ENCODE results near the gene LHFPL6. TPM values are rescaled to one million over a fixed set of nuclear protein-coding genes. Genes with fewer than 3 reads are reported as not detected.
"Not testable (repeated sequence)": the region's sequence is repeated elsewhere in the genome, so short reads cannot be mapped to it uniquely, and the experiment has no call there.

LHFPL6 gene
- total RNA-seq, 6 experiments from 2014 or later, result 57.5 to 75.3 (median 61.4) TPM

DNA sequence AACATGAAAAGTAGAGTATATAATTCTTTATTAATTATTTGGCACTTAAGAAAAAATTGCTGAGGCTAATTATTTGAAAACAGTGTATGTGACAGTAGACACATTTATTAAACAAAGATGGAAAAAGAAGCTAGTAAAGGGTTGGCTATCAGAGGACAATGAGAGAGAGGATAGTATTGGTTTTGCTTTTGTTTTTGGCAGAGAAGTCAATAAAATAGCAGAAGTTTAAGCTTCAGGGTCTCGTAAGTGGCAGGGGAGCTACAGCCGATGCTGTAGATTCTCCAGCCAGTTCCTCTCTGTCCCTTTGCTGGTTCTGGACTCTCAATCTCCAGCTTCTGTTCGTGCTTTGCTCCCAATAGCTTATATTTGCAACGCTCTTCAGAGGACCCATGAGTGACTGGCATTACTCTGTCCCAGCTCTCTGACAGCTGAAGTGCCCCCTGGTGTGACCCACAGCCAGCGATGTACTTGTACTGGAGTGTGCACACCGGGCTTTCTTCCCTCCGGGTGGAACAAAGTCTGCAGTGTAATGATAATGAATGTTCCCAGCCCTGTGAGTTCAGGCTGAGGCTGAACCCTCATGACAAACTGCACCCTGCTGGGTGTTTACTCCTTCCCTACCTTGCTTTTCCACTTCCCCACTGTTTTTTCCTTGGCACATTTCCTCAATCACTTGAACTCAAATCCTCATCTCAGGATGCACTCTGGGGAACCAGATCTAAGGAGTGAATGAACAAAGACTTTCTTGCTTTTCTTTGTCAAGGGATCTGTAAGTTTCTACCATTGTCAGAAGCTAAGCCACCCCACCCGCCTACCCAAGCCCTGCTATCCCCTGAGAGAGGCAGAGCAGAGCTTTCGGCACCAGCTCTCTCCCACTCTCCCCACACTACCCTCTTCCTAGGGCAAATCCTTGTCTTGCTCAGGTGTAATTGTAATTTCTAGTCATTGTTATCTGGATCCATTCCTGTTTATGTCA is 254.8 kb downstream of the LHFPL6 start:
- no peak for DNase-seq
- H3K27me3 Mint-ChIP-seq (ENCODE audit: insufficient read depth), result peaks cover 2% of the 10 kb centered on the region; the same call in 1 of the 2 replicates
- no peak overlapping the region for H3K27ac Mint-ChIP-seq
- peaks cover 12% of the 10 kb centered on the region; the same call in 1 of the 2 replicates for H3K4me1 Mint-ChIP-seq (ENCODE audit: low read depth)
- no peak for TF ChIP-seq CTCF (IDR thresholded peaks at IDR 0.05)
- H3K4me3 Mint-ChIP-seq, result no peak overlapping the region
- H3K36me3 Mint-ChIP-seq (ENCODE audit: low read depth), result no peaks in the 10 kb centered on the region
- H3K9me3 Mint-ChIP-seq, result no peaks in the 10 kb centered on the region

DNA sequence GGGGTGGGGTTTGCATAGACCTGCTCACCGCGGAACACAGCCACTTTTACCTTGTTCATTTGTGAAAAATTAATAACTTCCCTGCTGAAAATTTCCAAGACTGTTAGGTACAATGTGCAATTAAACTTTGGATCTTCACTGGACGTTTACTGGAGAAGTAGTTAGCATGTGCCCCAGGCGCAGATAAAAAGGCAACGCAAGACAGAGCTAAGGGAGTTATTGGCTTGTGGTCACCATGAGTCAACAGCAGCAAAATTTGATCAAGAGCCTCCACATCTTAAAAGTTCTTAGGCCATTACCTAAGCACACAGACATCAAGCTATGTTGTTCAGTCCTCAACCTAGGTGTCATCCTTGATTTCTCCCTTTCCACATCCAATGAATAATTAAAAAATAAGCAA is 257.0 kb downstream of the LHFPL6 start:
- H3K4me1 Mint-ChIP-seq (ENCODE audit: low read depth), result peaks cover 12% of the 10 kb centered on the region; the same call in 1 of the 2 replicates
- peaks cover 2% of the 10 kb centered on the region; the same call in 1 of the 2 replicates for H3K27me3 Mint-ChIP-seq (ENCODE audit: insufficient read depth)
- H3K4me3 Mint-ChIP-seq, result no peak overlapping the region
- H3K36me3 Mint-ChIP-seq (ENCODE audit: low read depth), result peaks cover 9% of the 10 kb centered on the region; the same call in 1 of the 2 replicates
- TF ChIP-seq CTCF (IDR thresholded peaks at IDR 0.05), result no peak
- no peaks in the 10 kb centered on the region for H3K9me3 Mint-ChIP-seq
- no peak for DNase-seq
- no peak overlapping the region for H3K27ac Mint-ChIP-seq

GRCh38 chr13:39341251-39341650 is 261.7 kb downstream of the LHFPL6 start:
- Mint-ChIP-seq H3K27me3 (ENCODE audit: insufficient read depth) (peaks cover 2% of the 10 kb centered on the region), H3K9me3 (no peaks in the 10 kb centered on the region), H3K27ac (no peak overlapping the region), H3K36me3 (ENCODE audit: low read depth) (peaks cover 10% of the 10 kb centered on the region; the same call in 1 of the 2 replicates), H3K4me1 (ENCODE audit: low read depth) (no peaks in the 10 kb centered on the region), H3K4me3 (no peak overlapping the region)
- TF ChIP-seq CTCF (IDR thresholded peaks at IDR 0.05), result no peak
- DNase-seq, result no peak

- not testable (repeated sequence) for H3K9me3 Mint-ChIP-seq; H3K4me3 Mint-ChIP-seq; H3K27ac Mint-ChIP-seq; DNase-seq; H3K4me1 Mint-ChIP-seq (ENCODE audit: low read depth); H3K27me3 Mint-ChIP-seq (ENCODE audit: insufficient read depth)
- H3K36me3 Mint-ChIP-seq (ENCODE audit: low read depth), result peaks cover 10% of the 10 kb centered on the region; the same call in 1 of the 2 replicates
Observed at GRCh38 chr13:39338114-39338513, 264.9 kb downstream of the LHFPL6 start.

DNA sequence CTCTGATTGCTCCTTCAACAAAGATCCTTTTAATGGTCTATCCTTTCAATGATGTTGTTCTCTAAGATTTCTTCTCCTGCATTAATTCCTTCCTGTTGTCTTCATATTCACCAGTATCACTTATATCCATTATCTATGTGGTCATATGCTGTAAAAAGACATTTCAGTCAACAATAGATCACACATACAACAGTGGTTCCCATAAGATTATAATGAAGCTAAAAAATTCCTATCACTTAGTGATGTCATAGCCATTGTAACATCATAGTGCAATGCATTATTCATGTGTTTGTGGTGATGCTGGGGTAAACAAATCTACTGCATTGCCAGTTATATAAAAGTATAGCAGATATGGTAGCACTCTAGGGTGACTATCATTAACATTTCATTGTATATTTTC is 266.1 kb downstream of the LHFPL6 start:
- DNase-seq, result no peak
- no peak overlapping the region for H3K4me3 Mint-ChIP-seq
- H3K27ac Mint-ChIP-seq, result no peak overlapping the region
- no peaks in the 10 kb centered on the region for H3K4me1 Mint-ChIP-seq (ENCODE audit: low read depth)
- H3K9me3 Mint-ChIP-seq, result no peaks in the 10 kb centered on the region; the same call in 1 of the 2 replicates
- H3K27me3 Mint-ChIP-seq (ENCODE audit: insufficient read depth), result peaks cover 3% of the 10 kb centered on the region
- TF ChIP-seq CTCF (IDR thresholded peaks at IDR 0.05), result no peak
- H3K36me3 Mint-ChIP-seq (ENCODE audit: low read depth), result peaks cover 5% of the 10 kb centered on the region; the same call in 1 of the 2 replicates

DNA sequence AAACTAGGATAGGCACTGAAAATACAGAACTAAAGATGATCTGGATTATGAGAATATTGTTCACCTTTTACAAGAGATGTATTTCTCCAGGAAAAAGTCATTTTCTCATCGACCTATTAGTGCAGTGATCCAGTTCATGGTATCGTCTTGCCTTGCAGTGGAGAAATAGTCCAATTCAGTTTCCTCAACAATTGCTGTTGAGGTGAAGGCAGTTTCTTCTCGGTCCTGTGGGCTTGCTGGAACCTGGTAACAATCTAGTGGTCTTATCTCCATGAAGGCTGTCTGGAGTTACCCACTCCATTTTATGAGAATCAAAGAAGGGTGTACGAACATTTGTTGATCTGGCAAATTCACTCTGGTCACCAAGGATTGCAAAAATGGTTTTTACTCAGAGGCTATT is 266.8 kb downstream of the LHFPL6 start:
- no peak for DNase-seq
- no peak overlapping the region for H3K4me3 Mint-ChIP-seq
- no peaks in the 10 kb centered on the region; the same call in 1 of the 2 replicates for H3K9me3 Mint-ChIP-seq
- no peaks in the 10 kb centered on the region for H3K4me1 Mint-ChIP-seq (ENCODE audit: low read depth)
- H3K27me3 Mint-ChIP-seq (ENCODE audit: insufficient read depth), result peaks cover 3% of the 10 kb centered on the region
- no peak overlapping the region for H3K27ac Mint-ChIP-seq
- peaks cover 4% of the 10 kb centered on the region; the same call in 1 of the 2 replicates for H3K36me3 Mint-ChIP-seq (ENCODE audit: low read depth)
- no peak for TF ChIP-seq CTCF (IDR thresholded peaks at IDR 0.05)

All from HFFc6 (cell line).